Pancreas (tissue), 10 donors: ENCODE data around the gene GALM. TPM values are rescaled to one million over a fixed set of nuclear protein-coding genes. Genes with fewer than 3 reads are reported as not detected.
A peak's percentile ranks its signal among the peaks of the same experiment; 100 is the strongest.

ENCODE experiments used
- ATAC-seq, 4 donors: fragments of 200-7000 bp; cut with Tn5 transposase; one replicate each; pipeline versions ENCODE4 v1.8.0 to v1.9.1; 2020; ENCODE audit warnings: mild to moderate bottlenecking in 4 of 4, moderate library complexity in 4 of 4
- DNase-seq, 6 donors: peaks; one replicate each; pipeline ENCODE4 v3.0.0-alpha.2; 2020
- FAIRE-seq: peaks from 2 replicates; lab custom pipeline; 2012; peaks lifted over from hg19 to GRCh38; lab: Jason Lieb, UNC
- H3K27ac ChIP-seq, 4 donors: fragments of 200-600 bp; sonication (generic); 1 replicate in 3 of 4; 2 replicates in 1 of 4; pipeline versions ENCODE4 v1.5.0 to v1.8.0; 2020
- H3K27me3 ChIP-seq, 4 donors: fragments of 200-600 bp; one replicate each; pipeline ENCODE4 v1.8.0; 2021
- H3K36me3 ChIP-seq, 3 donors: fragments of 200-600 bp; sonication (generic) in 1 of 3; one replicate each; pipeline versions ENCODE4 v1.5.0 to v1.8.0; 2020 to 2021
- H3K4me1 ChIP-seq, 3 donors: fragments of 200-600 bp; one replicate each; pipeline ENCODE4 v1.8.0; 2021
- H3K4me3 ChIP-seq, 4 donors: fragments of 200-600 bp; sonication (generic) in 2 of 4; one replicate each; pipeline versions ENCODE4 v1.5.0 to v1.8.0; 2020 to 2021
- H3K9me3 ChIP-seq, 4 donors: fragments of 200-600 bp; one replicate each; pipeline ENCODE4 v1.8.0; 2021
- CTCF ChIP-seq, 4 donors: fragments of 200-600 bp; sonication (generic) in 3 of 4; IDR thresholded peaks; one replicate each; pipeline versions ENCODE4 v1.5.0 to v1.8.0; 2021; ENCODE audit warnings: antibody characterized with exemption in 4 of 4
- WGBS, 2 donors: extraction: QIAGEN DNeasy Blood & Tissue Kit; methylation state at CpG; one replicate each; pipeline ENCODE4 v1.1.7; 2013; 5-methylcytosine and 5-hydroxymethylcytosine counted together
- intact Hi-C, 3 donors: fragments of 100-400 bp; cut with DNase I; formaldehyde crosslinking; loops; one replicate each; pipeline versions ENCODE4 v1.11.1 to v1.14.2; 2022
- polyA plus RNA-seq, 2 donors: library from polyadenylated mRNA; stranded (reverse); fragments of 200-250 nt; gene quantifications; one replicate each; pipeline ENCODE4 v1.2.3, GENCODE V29; 2013
- total RNA-seq, 6 donors: library from RNA; stranded (reverse); fragmentation: NEBNext Ultra II Directional in 4 of 6; extraction: Animal tissue kit (Norgen Biotek cat#: 25700) in 4 of 6; gene quantifications; one replicate each; pipeline versions ENCODE4 v1.2.1 to v1.2.4, GENCODE V29; 2021 to 2023
- donor health status: healthy with polysubstance abuse.
- donor health status: DM: no; HTN: no; CAD: no; lungs with moderate emphysema.
- donor health status: DM: no; HTN: no; CAD: no.
- donor health status: control.
- donor health status: control.
- donor health status: Bipolar disorder and iron deficiency.
- donor health status: DM: yes; HTN: yes; CAD: no.
- donor health status: DM: no; HTN: no; CAD: no.
- donor health status: DM: no; HTN: no; CAD: no.
- donor health status: DM: yes; HTN: yes; CAD: no.

The GALM gene
- total and polyA plus RNA-seq, 8 donors, result 5.4 to 10.9 (median 7.4) TPM

DNA sequence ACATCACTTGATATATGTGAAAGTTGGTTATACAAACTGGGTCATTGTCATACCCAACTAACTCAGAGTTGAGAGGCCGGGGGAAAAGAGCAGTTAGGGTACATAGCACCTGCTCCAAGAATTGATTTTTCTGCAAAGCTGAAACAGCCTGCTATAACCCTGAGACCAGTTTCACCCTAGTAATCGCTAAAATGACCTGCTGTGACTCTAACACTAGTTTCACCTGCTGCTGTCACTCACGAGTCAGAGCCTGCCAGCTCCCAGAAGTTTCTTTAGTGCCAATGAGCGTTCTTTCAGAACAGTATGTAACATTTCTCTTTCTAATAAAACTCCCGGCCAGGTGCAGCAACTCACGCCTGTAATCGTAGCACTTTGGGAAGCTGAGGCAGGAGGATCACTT, 57.3 kb downstream of the GALM start:
- no peaks in the 10 kb centered on the region for H3K9me3 ChIP-seq
- peak; percentile 52 to 87 (median 74) for ATAC-seq
- intact Hi-C loops, result no loop called here
- FAIRE-seq, result no peak
- no peak for TF ChIP-seq CTCF (IDR thresholded peaks at IDR 0.05)
- H3K27me3 ChIP-seq, result no peaks in the 10 kb centered on the region
- H3K4me3 ChIP-seq, result no peak overlapping the region
- peaks cover 0 to 12% (median 4%) of the 10 kb centered on the region in 3 donors for H3K4me1 ChIP-seq
- peak in 2 of 6 donors; percentile 32 to 53 for DNase-seq
- 38 to 42% methylated on average over 7 of the region's 7 CpGs for WGBS, 2 donors
- H3K36me3 ChIP-seq, result no peaks in the 10 kb centered on the region
- peak overlapping the region in 2 of 4 donors; percentile 24 to 28 for H3K27ac ChIP-seq

DNA sequence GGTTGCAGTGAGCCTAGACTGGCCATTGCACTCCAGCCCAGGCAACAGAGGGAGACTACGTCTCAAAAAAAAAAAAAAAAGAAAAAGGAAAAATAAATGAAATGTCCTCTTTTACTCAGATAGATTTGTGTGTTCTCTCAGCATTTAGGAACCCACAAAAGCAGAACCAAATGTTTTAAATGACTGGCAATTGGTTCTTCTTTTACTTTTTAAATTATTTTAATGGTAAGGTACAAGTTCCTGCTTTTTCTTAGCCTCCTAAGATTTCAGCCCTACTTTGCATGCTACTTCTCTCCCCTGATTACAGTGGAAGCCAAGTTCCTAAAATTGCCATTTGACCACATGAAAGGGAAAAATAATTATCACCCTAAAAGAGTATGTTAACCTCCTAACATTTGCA, 61.7 kb downstream of the GALM start:
- WGBS, 2 donors, result 96 to 100% methylated on average over 1 of the region's 1 CpG
- TF ChIP-seq CTCF (IDR thresholded peaks at IDR 0.05), result no peak
- DNase-seq (no peak), ATAC-seq (no peak), FAIRE-seq (no peak)
- H3K36me3 ChIP-seq, result peaks cover 0 to 6% (median 0%) of the 10 kb centered on the region in 3 donors
- H3K4me1 ChIP-seq, result peaks cover 0 to 7% (median 4%) of the 10 kb centered on the region in 3 donors
- no peaks in the 10 kb centered on the region for H3K9me3 ChIP-seq
- no peak overlapping the region for H3K4me3 ChIP-seq
- no peaks in the 10 kb centered on the region for H3K27me3 ChIP-seq
- intact Hi-C loops, result loop anchor here in 2 of 3 donors (2.0 to 5.0 kb wide), 2 partner anchors 17 to 190 kb away; no protein-coding TSS in a partner anchor
- H3K27ac ChIP-seq, result no peak overlapping the region

DNA sequence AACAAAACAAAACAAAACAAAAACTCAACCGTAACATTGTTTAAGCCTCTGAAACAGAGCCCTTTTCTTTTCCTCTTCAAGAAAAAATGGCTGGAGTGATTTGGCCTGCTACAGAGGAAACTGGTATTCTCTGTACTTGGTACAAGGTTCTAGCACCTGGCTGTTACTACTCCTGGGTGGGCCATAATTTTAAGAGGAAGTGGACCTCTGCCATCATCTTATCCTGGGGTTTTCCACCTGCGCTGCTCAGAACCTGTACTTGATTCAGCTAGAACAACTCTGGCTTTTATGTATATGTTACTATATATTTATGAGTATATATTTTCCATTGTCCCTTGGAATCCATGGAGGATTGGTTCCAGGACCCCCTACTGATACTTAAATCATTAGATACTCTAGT, 62.8 kb downstream of the GALM start:
- 0 to 59% methylated on average over 2 of the region's 2 CpGs for WGBS, 2 donors
- no peaks in the 10 kb centered on the region for H3K27me3 ChIP-seq
- ATAC-seq, result no peak
- no peak overlapping the region for H3K4me3 ChIP-seq
- H3K27ac ChIP-seq, result no peak overlapping the region
- intact Hi-C loops, result loop anchor here in 2 of 3 donors (2.0 to 5.0 kb wide), 2 partner anchors 16 to 191 kb away; no protein-coding TSS in a partner anchor
- no peaks in the 10 kb centered on the region for H3K4me1 ChIP-seq
- no peak for TF ChIP-seq CTCF (IDR thresholded peaks at IDR 0.05)
- H3K36me3 ChIP-seq, result peaks cover 0 to 6% (median 0%) of the 10 kb centered on the region in 3 donors
- DNase-seq, result no peak
- no peaks in the 10 kb centered on the region for H3K9me3 ChIP-seq
- FAIRE-seq, result no peak

GRCh38 chr2:38731090-38731489, 65.2 kb downstream of the GALM start:
- Histone ChIP-seq H3K36me3 (peaks cover 0 to 6% (median 0%) of the 10 kb centered on the region in 3 donors), H3K4me3 (no peak overlapping the region), H3K4me1 (peaks cover 6 to 14% (median 12%) of the 10 kb centered on the region in 3 donors), H3K27me3 (no peaks in the 10 kb centered on the region), H3K9me3 (no peaks in the 10 kb centered on the region), H3K27ac (no peak overlapping the region)
- intact Hi-C loops, result loop anchor here in 1 of 3 donors (10.0 kb wide), 2 partner anchors 146 to 416 kb away; no protein-coding TSS in a partner anchor
- DNase-seq, result no peak
- ATAC-seq, result no peak
- no peak for FAIRE-seq
- 95 to 98% methylated on average over 7 of the region's 7 CpGs for WGBS, 2 donors
- TF ChIP-seq CTCF (IDR thresholded peaks at IDR 0.05), result no peak

GRCh38 chr2:38731684-38732221, 65.8 kb downstream of the GALM start:
- no peak overlapping the region for H3K27ac ChIP-seq
- H3K27me3 ChIP-seq, result no peaks in the 10 kb centered on the region
- TF ChIP-seq CTCF (IDR thresholded peaks at IDR 0.05), result no peak
- H3K9me3 ChIP-seq, result no peaks in the 10 kb centered on the region
- intact Hi-C loops, result loop anchor here in 1 of 3 donors (10.0 kb wide), 2 partner anchors 147 to 417 kb away; no protein-coding TSS in a partner anchor
- no peak for DNase-seq
- H3K4me3 ChIP-seq, result no peak overlapping the region
- peak in 1 of 4 donors; percentile 15 for ATAC-seq
- FAIRE-seq, result no peak
- H3K4me1 ChIP-seq, result peaks cover 6 to 14% (median 14%) of the 10 kb centered on the region in 3 donors
- peaks cover 0 to 6% (median 0%) of the 10 kb centered on the region in 3 donors for H3K36me3 ChIP-seq
- WGBS, 2 donors, result 80% methylated on average over 14 of the region's 14 CpGs
